ENCODE data around the gene DDX20. TPM values are rescaled to one million over a fixed set of nuclear protein-coding genes. Genes with fewer than 3 reads are reported as not detected.

DDX20 gene
- polyA plus RNA-seq, 1 of the 3 experiments (the other 2 are of a cell fraction): 3.8 TPM

- no peaks in the 10 kb centered on the region for H3K4me1 ChIP-seq (ENCODE audit: control insufficient read depth in 1 of 2, insufficient read depth in 2 of 2, low read depth in 1 of 2, low read length in 1 of 2)
- no peaks in the 10 kb centered on the region; the same call in 1 of the 2 replicates for H3K27me3 ChIP-seq (ENCODE audit: insufficient read depth)
- H2AFZ ChIP-seq (ENCODE audit: low read depth): no peak overlapping the region
- no peak overlapping the region for H3K4me2 ChIP-seq
- no peaks in the 10 kb centered on the region for H3K36me3 ChIP-seq (replicated peaks in 1 of 2; ENCODE audit: control insufficient read depth in 1 of 2, insufficient read depth in 2 of 2, low read length in 1 of 2)
- no peaks in the 10 kb centered on the region for H4K20me1 ChIP-seq (ENCODE audit: insufficient read depth)
- no peaks in the 10 kb centered on the region for H3F3A ChIP-seq (replicated peaks; ENCODE audit: insufficient read depth)
- ChIA-PET CTCF (no interaction called here), POLR2A (no interaction called here)
- 44% methylated on average over 3 of the region's 3 CpGs for WGBS (ENCODE audit: low lambda C conversion rate)
- H3K27ac ChIP-seq (ENCODE audit: low read depth in 2 of 2, low read length in 1 of 2): no peak overlapping the region
- H3K9me2 ChIP-seq: no peaks in the 10 kb centered on the region
- TF ChIP-seq POLR2AphosphoS5 (IDR thresholded peaks at IDR 0.05; ENCODE audit: low read depth, low read length): no peak
- no peak for TF ChIP-seq MXI1 (IDR thresholded peaks at IDR 0.05; ENCODE audit: low read depth, low read length)
- TF ChIP-seq MEF2A (IDR thresholded peaks at IDR 0.05; ENCODE audit: borderline replicate concordance, low read depth): no peak
- no peak for TF ChIP-seq CHD2 (IDR thresholded peaks at IDR 0.05; ENCODE audit: low read length, partially characterized antibody)
- TF ChIP-seq FOSL2 (IDR thresholded peaks at IDR 0.05; ENCODE audit: borderline replicate concordance, low read depth): no peak
- TF ChIP-seq NFIC (IDR thresholded peaks at IDR 0.05; ENCODE audit: borderline replicate concordance): no peak
- no peak for TF ChIP-seq SMC3 (IDR thresholded peaks at IDR 0.05; ENCODE audit: low read depth, low read length)
- TF ChIP-seq, protein P1, sequence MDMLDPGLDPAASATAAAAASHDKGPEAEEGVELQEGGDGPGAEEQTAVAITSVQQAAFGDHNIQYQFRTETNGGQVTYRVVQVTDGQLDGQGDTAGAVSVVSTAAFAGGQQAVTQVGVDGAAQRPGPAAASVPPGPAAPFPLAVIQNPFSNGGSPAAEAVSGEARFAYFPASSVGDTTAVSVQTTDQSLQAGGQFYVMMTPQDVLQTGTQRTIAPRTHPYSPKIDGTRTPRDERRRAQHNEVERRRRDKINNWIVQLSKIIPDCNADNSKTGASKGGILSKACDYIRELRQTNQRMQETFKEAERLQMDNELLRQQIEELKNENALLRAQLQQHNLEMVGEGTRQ (IDR thresholded peaks at IDR 0.05; ENCODE audit: borderline replicate concordance, low read depth, low read length): no peak
- TF ChIP-seq EZH2phosphoT487 (IDR thresholded peaks at IDR 0.05; ENCODE audit: borderline replicate concordance, low read depth): no peak
- TF ChIP-seq TEAD4 (IDR thresholded peaks at IDR 0.05; ENCODE audit: borderline replicate concordance, insufficient read depth): no peak
- no peak for TF ChIP-seq RFX5 (IDR thresholded peaks at IDR 0.05; ENCODE audit: low read length)
- TF ChIP-seq JUND (IDR thresholded peaks at IDR 0.05): no peak
- no peak for TF ChIP-seq RAD21 (IDR thresholded peaks at IDR 0.05; ENCODE audit: low read length)
- TF ChIP-seq GATA2 (CRISPR knock-in tag; IDR thresholded peaks at IDR 0.05): no peak
- no peak for TF ChIP-seq YY1 (IDR thresholded peaks at IDR 0.05; ENCODE audit: low read depth)
- TF ChIP-seq SIN3A (IDR thresholded peaks at IDR 0.05; ENCODE audit: borderline replicate concordance, low read depth, low read length): no peak
- TF ChIP-seq ELF1 (IDR thresholded peaks at IDR 0.05): no peak
- TF ChIP-seq NRF1 (IDR thresholded peaks at IDR 0.05; ENCODE audit: low read depth, low read length): no peak
- TF ChIP-seq, protein P2, sequence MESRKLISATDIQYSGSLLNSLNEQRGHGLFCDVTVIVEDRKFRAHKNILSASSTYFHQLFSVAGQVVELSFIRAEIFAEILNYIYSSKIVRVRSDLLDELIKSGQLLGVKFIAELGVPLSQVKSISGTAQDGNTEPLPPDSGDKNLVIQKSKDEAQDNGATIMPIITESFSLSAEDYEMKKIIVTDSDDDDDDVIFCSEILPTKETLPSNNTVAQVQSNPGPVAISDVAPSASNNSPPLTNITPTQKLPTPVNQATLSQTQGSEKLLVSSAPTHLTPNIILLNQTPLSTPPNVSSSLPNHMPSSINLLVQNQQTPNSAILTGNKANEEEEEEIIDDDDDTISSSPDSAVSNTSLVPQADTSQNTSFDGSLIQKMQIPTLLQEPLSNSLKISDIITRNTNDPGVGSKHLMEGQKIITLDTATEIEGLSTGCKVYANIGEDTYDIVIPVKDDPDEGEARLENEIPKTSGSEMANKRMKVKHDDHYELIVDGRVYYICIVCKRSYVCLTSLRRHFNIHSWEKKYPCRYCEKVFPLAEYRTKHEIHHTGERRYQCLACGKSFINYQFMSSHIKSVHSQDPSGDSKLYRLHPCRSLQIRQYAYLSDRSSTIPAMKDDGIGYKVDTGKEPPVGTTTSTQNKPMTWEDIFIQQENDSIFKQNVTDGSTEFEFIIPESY (IDR thresholded peaks at IDR 0.05; ENCODE audit: borderline replicate concordance, low read depth): no peak
- no peak overlapping the region for H3K9ac ChIP-seq
- DNase-seq: no peak
- H3K79me2 ChIP-seq (ENCODE audit: insufficient read depth): no peaks in the 10 kb centered on the region
- H3K9me3 ChIP-seq: no peaks in the 10 kb centered on the region
- no peak overlapping the region for H3K4me3 ChIP-seq (ENCODE audit: low read depth in 2 of 2, low read length in 1 of 2)
Measured at GRCh38 chr1:111814642-111815041, 58.9 kb downstream of the DDX20 start.

Small RNA genes lying within 50 kb of the gene (small RNA-seq; reads per million reads assigned to genes)
- 0.10 to 153 (median 0.78) reads per million in 7 experiments for gene INKA2

Other genes starting within 250 kb of the DDX20 start
- 17.7 and 19.8 TPM in 2 replicates for gene RAP1A, start 136.1 kb upstream of the DDX20 start, polyA plus RNA-seq (2012; rRNA removed)
- gene INKA2, start 16.5 kb upstream of the DDX20 start, polyA plus RNA-seq (2012; rRNA removed): 1.1 and 1.2 TPM in 2 replicates
- not detected in 2 replicates for gene KCND3, start 233.8 kb downstream of the DDX20 start, polyA plus RNA-seq (2012; rRNA removed)

Data from SK-N-SH (cell line).